Ectodermal cell (in vitro differentiated cells): ENCODE results near the gene ASB7.

ENCODE experiments used
- H3K27ac ChIP-seq: 2 replicates; pipeline ENCODE4 v1.7.0; 2013; ENCODE audit warnings: mild to moderate bottlenecking, low read depth, low read length; ENCODE audit not compliant: insufficient read depth, poor library complexity, severe bottlenecking
- H3K27me3 ChIP-seq: 2 replicates; pipeline ENCODE4 v1.7.0; 2013; ENCODE audit warnings: mild to moderate bottlenecking, low read length; ENCODE audit not compliant: insufficient read depth, control insufficient read depth, poor library complexity, severe bottlenecking
- H3K36me3 ChIP-seq: one replicate; pipeline ENCODE4 v1.7.0; 2013; ENCODE audit warnings: low read length; ENCODE audit not compliant: control insufficient read depth, insufficient read depth
- H3K4me1 ChIP-seq: one replicate; pipeline ENCODE4 v1.7.0; 2013; ENCODE audit warnings: low read length; ENCODE audit not compliant: control insufficient read depth, insufficient read depth
- H3K4me3 ChIP-seq: 2 replicates; pipeline ENCODE4 v1.7.0; 2013; ENCODE audit warnings: low read depth, low read length, control low read depth; ENCODE audit not compliant: insufficient read depth
- H3K9me3 ChIP-seq: 2 replicates; pipeline ENCODE4 v1.7.0; 2013; ENCODE audit warnings: mild to moderate bottlenecking, low read length, moderate library complexity; ENCODE audit not compliant: control insufficient read depth
- WGBS, 2 experiments: methylation state at CpG; one replicate each; pipeline ENCODE4 v1.1.7; 2013; ENCODE audit warnings: missing lambda C conversion rate in 2 of 2; 5-methylcytosine and 5-hydroxymethylcytosine counted together

Gene ASB7

DNA sequence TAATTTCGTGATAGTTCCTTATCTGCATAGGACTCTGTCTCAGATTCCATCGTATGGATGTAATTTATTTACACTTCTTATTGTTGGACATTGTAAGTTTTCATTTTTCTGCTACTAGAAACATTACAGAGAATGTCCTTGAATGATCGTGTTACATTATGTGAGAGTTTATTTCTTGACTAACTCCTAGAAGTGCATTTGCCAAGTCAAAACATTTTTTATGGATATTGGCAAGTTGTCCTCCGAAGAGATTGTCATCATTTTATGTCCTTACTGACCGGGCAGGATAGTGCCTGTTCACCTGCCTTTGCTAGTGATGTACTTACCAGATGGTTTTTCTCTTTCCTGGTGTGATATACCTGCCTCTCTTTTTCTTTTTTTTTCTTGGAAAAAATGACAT is 13.4 kb downstream of the ASB7 start:
- WGBS, 2 experiments, result 86 to 98% methylated on average over 3 to 4 of the region's 5 CpGs
- no peaks in the 10 kb centered on the region for H3K9me3 ChIP-seq
- no peak overlapping the region for H3K27ac ChIP-seq
- no peaks in the 10 kb centered on the region for H3K4me1 ChIP-seq
- H3K27me3 ChIP-seq, result no peaks in the 10 kb centered on the region
- peaks cover 11% of the 10 kb centered on the region for H3K36me3 ChIP-seq
- no peak overlapping the region for H3K4me3 ChIP-seq

- H3K9me3 ChIP-seq, result no peaks in the 10 kb centered on the region
- H3K36me3 ChIP-seq, result peaks cover 7% of the 10 kb centered on the region
- H3K4me1 ChIP-seq, result no peaks in the 10 kb centered on the region
- no peak overlapping the region for H3K27ac ChIP-seq
- H3K4me3 ChIP-seq, result no peak overlapping the region
- WGBS, 2 experiments, result 95 to 96% methylated on average over 2 of the region's 2 CpGs
- H3K27me3 ChIP-seq, result no peaks in the 10 kb centered on the region
Observed at GRCh38 chr15:100616700-100617099, 14.3 kb downstream of the ASB7 start.

- no peak overlapping the region for H3K27ac ChIP-seq
- WGBS, 2 experiments, result 93 to 94% methylated on average over 5 of the region's 5 CpGs
Observed at GRCh38 chr15:100623301-100623700, 20.9 kb downstream of the ASB7 start.

GRCh38 chr15:100627789-100628395 is 25.5 kb downstream of the ASB7 start:
- Histone ChIP-seq H3K4me3 (no peak overlapping the region), H3K9me3 (no peaks in the 10 kb centered on the region)
- WGBS, 2 experiments, result 51 to 56% methylated on average over 6 of the region's 6 CpGs

More at GRCh38 chr15:100623301-100623700, 20.9 kb downstream of the ASB7 start:
- H3K4me3 ChIP-seq, result no peak overlapping the region
- H3K4me1 ChIP-seq, result no peaks in the 10 kb centered on the region
- H3K36me3 ChIP-seq, result no peaks in the 10 kb centered on the region
- H3K27me3 ChIP-seq, result no peaks in the 10 kb centered on the region
- no peaks in the 10 kb centered on the region for H3K9me3 ChIP-seq

GRCh38 chr15:100628746-100629145 is 26.4 kb downstream of the ASB7 start:
- Histone ChIP-seq H3K27ac (no peak overlapping the region), H3K4me3 (no peak overlapping the region), H3K9me3 (no peaks in the 10 kb centered on the region), H3K4me1 (no peaks in the 10 kb centered on the region), H3K27me3 (no peaks in the 10 kb centered on the region), H3K36me3 (peaks cover 16% of the 10 kb centered on the region)
- WGBS, 2 experiments, result 88 to 94% methylated on average over 2 to 3 of the region's 3 CpGs

More at GRCh38 chr15:100627789-100628395, 25.5 kb downstream of the ASB7 start:
- Histone ChIP-seq H3K27me3 (no peaks in the 10 kb centered on the region), H3K36me3 (peaks cover 16% of the 10 kb centered on the region), H3K4me1 (no peaks in the 10 kb centered on the region), H3K27ac (no peak overlapping the region)

- WGBS, 2 experiments, result 90% methylated on average over 10 of the region's 10 CpGs
- no peak overlapping the region for H3K27ac ChIP-seq
Observed at GRCh38 chr15:100631831-100632230, 29.4 kb downstream of the ASB7 start.

DNA sequence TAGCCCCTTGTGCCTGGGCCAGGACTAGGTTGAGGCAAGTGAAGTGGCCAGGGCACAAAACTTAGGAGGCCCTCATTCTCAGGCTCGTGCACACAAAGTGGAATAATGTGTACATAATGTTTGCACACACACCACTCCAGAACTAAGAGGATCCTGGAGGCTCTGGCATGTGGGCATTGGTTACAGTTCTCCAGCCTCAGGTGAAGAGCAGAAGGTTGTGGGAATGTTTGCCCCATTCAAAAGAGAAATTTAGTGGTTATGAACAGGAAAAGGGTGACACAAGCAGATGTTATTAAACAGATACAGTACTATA is 31.3 kb downstream of the ASB7 start:
- no CpG with 5 or more reads among the region's 1 CpG for WGBS, 2 experiments
- H3K27me3 ChIP-seq, result no peaks in the 10 kb centered on the region
- H3K9me3 ChIP-seq, result no peaks in the 10 kb centered on the region
- H3K36me3 ChIP-seq, result peaks cover 16% of the 10 kb centered on the region
- H3K4me3 ChIP-seq, result no peak overlapping the region
- no peaks in the 10 kb centered on the region for H3K4me1 ChIP-seq
- H3K27ac ChIP-seq, result no peak overlapping the region

More at GRCh38 chr15:100631831-100632230, 29.4 kb downstream of the ASB7 start:
- Histone ChIP-seq H3K9me3 (no peaks in the 10 kb centered on the region), H3K4me3 (no peak overlapping the region), H3K36me3 (peaks cover 16% of the 10 kb centered on the region), H3K4me1 (no peaks in the 10 kb centered on the region), H3K27me3 (no peaks in the 10 kb centered on the region)

GRCh38 chr15:100635406-100636071 is 33.1 kb downstream of the ASB7 start:
- Histone ChIP-seq H3K27me3 (no peaks in the 10 kb centered on the region), H3K4me1 (no peaks in the 10 kb centered on the region), H3K36me3 (peaks cover 8% of the 10 kb centered on the region), H3K4me3 (no peak overlapping the region), H3K27ac (no peak overlapping the region), H3K9me3 (no peaks in the 10 kb centered on the region)
- 41 to 45% methylated on average over 11 of the region's 11 CpGs for WGBS, 2 experiments

DNA sequence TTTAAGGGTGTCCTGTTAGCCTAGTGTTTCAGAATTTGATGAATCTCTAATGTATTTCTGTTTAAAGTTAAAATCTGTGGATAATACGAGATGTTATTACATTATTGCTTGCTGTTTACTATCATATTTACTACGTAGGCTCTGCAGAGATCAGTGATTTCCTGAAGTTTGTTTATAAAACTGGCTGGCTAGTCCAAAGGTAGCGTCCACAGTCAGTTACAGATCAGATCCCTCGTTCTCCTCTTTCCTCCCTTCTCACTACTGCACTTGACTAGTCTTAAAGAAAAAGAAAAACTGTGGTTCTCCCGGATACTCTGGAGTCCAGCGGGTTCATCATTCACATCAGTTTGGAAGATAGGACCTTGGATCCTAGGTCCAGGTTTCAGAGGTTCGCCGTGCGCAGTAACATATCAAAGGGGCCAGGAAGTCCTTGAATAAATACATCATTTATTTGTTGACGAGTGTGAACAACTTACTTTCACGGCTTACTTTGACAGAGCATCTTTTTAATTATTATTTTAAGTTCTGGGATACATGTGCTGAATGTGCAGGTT is 35.9 kb downstream of the ASB7 start:
- Histone ChIP-seq H3K27me3 (no peaks in the 10 kb centered on the region), H3K4me3 (no peak overlapping the region), H3K36me3 (no peaks in the 10 kb centered on the region), H3K27ac (no peak overlapping the region), H3K9me3 (no peaks in the 10 kb centered on the region), H3K4me1 (no peaks in the 10 kb centered on the region)
- WGBS, 2 experiments, result 95 to 96% methylated on average over 11 of the region's 11 CpGs

GRCh38 chr15:100642213-100642949 is 40.0 kb downstream of the ASB7 start:
- no peaks in the 10 kb centered on the region for H3K9me3 ChIP-seq
- H3K27me3 ChIP-seq, result no peaks in the 10 kb centered on the region
- 83 to 90% methylated on average over 9 of the region's 9 CpGs for WGBS, 2 experiments

More at GRCh38 chr15:100642213-100642949, 40.0 kb downstream of the ASB7 start:
- H3K4me3 ChIP-seq, result no peak overlapping the region
- H3K4me1 ChIP-seq, result no peaks in the 10 kb centered on the region
- H3K27ac ChIP-seq, result no peak overlapping the region
- H3K36me3 ChIP-seq, result no peaks in the 10 kb centered on the region
